Fibroblast of skin of left quadriceps (primary cell): Measurements from ENCODE around the gene POGLUT2.
"Not testable (repeated sequence)": the region's sequence is repeated elsewhere in the genome, so short reads cannot be mapped to it uniquely, and the experiment has no call there.

Experiments
- DNase-seq, 2 experiments: peaks; one replicate each; pipeline ENCODE4 v3.0.0-alpha.2; 2013; ENCODE audit warnings: low read depth in 2 of 2

Gene POGLUT2

GRCh38 chr13:102807699-102808098 is 8.9 kb upstream of the POGLUT2 start:
- no peak for DNase-seq

- DNase-seq: no peak
Measured at GRCh38 chr13:102805680-102806079, 6.9 kb upstream of the POGLUT2 start.

- DNase-seq: peak; percentile 54 to 63
Measured at GRCh38 chr13:102800145-102801041, 1.6 kb upstream of the POGLUT2 start.

- no peak for DNase-seq
Measured at GRCh38 chr13:102799426-102800144, 809 bp upstream of the POGLUT2 start.

GRCh38 chr13:102793611-102794355 is 5.0 kb downstream of the POGLUT2 start:
- no peak for DNase-seq

GRCh38 chr13:102792396-102792795 is 6.4 kb downstream of the POGLUT2 start:
- DNase-seq: no peak

GRCh38 chr13:102788683-102789082 is 10.1 kb downstream of the POGLUT2 start:
- DNase-seq: no peak

GRCh38 chr13:102784483-102784882 is 14.3 kb downstream of the POGLUT2 start:
- no peak for DNase-seq

- no peak for DNase-seq
Measured at GRCh38 chr13:102781591-102781990, 17.2 kb downstream of the POGLUT2 start.

- not testable (repeated sequence) for DNase-seq
Measured at GRCh38 chr13:102780656-102781055, 18.1 kb downstream of the POGLUT2 start.

- no peak for DNase-seq
Measured at GRCh38 chr13:102779436-102780159, 19.2 kb downstream of the POGLUT2 start.

- no peak for DNase-seq
Measured at GRCh38 chr13:102777736-102778135, 21.0 kb downstream of the POGLUT2 start.

GRCh38 chr13:102776271-102776670 is 22.5 kb downstream of the POGLUT2 start:
- no peak for DNase-seq

GRCh38 chr13:102774591-102775520 is 23.9 kb downstream of the POGLUT2 start:
- DNase-seq: no peak

GRCh38 chr13:102774214-102774568 is 24.6 kb downstream of the POGLUT2 start:
- no peak for DNase-seq

GRCh38 chr13:102773441-102774213 is 25.1 kb downstream of the POGLUT2 start, which contains the start of gene TEX30:
Gene TEX30, minus strand, starts transcription at chr13:102773786. Its CDS starts 3,760 bp downstream, at chr13:102770026.
- peak; percentile 64 to 66 for DNase-seq

GRCh38 chr13:102772042-102772425 is 26.7 kb downstream of the POGLUT2 start:
- DNase-seq: no peak

- DNase-seq: no peak
Measured at GRCh38 chr13:102771298-102772041, 27.3 kb downstream of the POGLUT2 start.

- no peak for DNase-seq
Measured at GRCh38 chr13:102770435-102770834, 28.3 kb downstream of the POGLUT2 start.
